Central memory CD8-positive, alpha-beta T cell (primary cell): Measurements from ENCODE around the gene LY6G6D.

Source experiments
- ATAC-seq: fragments of 150-1000 bp; cut with Tn5 transposase; replicated peaks from 2 replicates; pipeline ENCODE4 v1.10.0; 2022; ENCODE audit warnings: mild to moderate bottlenecking, moderate FRiP score, moderate number of reproducible peaks; ENCODE audit not compliant: poor library complexity, severe bottlenecking; ENCODE audit errors: extremely low read depth
- DNase-seq, 2 donors: peaks; one replicate each; pipeline ENCODE4 v3.0.0; 2021; ENCODE audit warnings: low spot score in 2 of 2
- H3K27ac Mint-ChIP-seq: one replicate; pipeline ENCODE4 v1.8.0; 2022; ENCODE audit warnings: low read depth, mild to moderate bottlenecking, moderate library complexity, mixed read lengths
- H3K27me3 Mint-ChIP-seq: one replicate; pipeline ENCODE4 v1.8.0; 2022; ENCODE audit warnings: mixed read lengths
- H3K36me3 Mint-ChIP-seq: one replicate; pipeline ENCODE4 v1.8.0; 2022; ENCODE audit warnings: mild to moderate bottlenecking, moderate library complexity, mixed read lengths; ENCODE audit not compliant: insufficient read depth
- H3K4me1 Mint-ChIP-seq: one replicate; pipeline ENCODE4 v1.8.0; 2022; ENCODE audit warnings: mixed read lengths
- H3K4me3 Mint-ChIP-seq: one replicate; pipeline ENCODE4 v1.8.0; 2022; ENCODE audit warnings: mild to moderate bottlenecking, moderate library complexity, mixed read lengths
- H3K9me3 Mint-ChIP-seq: one replicate; pipeline ENCODE4 v1.8.0; 2022; ENCODE audit warnings: mixed read lengths

Gene LY6G6D

GRCh38 chr6:31687321-31687720 is 27.8 kb upstream of the LY6G6D start:
- H3K9me3 Mint-ChIP-seq: no peaks in the 10 kb centered on the region
- H3K36me3 Mint-ChIP-seq: peaks cover 21% of the 10 kb centered on the region
- H3K27ac Mint-ChIP-seq: no peak overlapping the region
- ATAC-seq (no peak), DNase-seq (no peak)
- H3K4me3 Mint-ChIP-seq: no peak overlapping the region
- no peaks in the 10 kb centered on the region for H3K27me3 Mint-ChIP-seq
- H3K4me1 Mint-ChIP-seq: no peaks in the 10 kb centered on the region

GRCh38 chr6:31687860-31688693 is 27.1 kb upstream of the LY6G6D start:
- no peak overlapping the region for H3K4me3 Mint-ChIP-seq
- ATAC-seq (no peak), DNase-seq (no peak)
- H3K4me1 Mint-ChIP-seq: no peaks in the 10 kb centered on the region
- no peaks in the 10 kb centered on the region for H3K9me3 Mint-ChIP-seq
- H3K27ac Mint-ChIP-seq: peak overlapping the region; percentile 46
- no peaks in the 10 kb centered on the region for H3K27me3 Mint-ChIP-seq
- peaks cover 26% of the 10 kb centered on the region for H3K36me3 Mint-ChIP-seq

GRCh38 chr6:31689249-31690110 is 25.7 kb upstream of the LY6G6D start:
- no peak overlapping the region for H3K4me3 Mint-ChIP-seq
- ATAC-seq (no peak), DNase-seq (no peak)
- H3K4me1 Mint-ChIP-seq: no peaks in the 10 kb centered on the region
- no peak overlapping the region for H3K27ac Mint-ChIP-seq
- H3K9me3 Mint-ChIP-seq: no peaks in the 10 kb centered on the region
- H3K36me3 Mint-ChIP-seq: peaks cover 37% of the 10 kb centered on the region
- H3K27me3 Mint-ChIP-seq: no peaks in the 10 kb centered on the region

GRCh38 chr6:31690231-31691077 is 24.7 kb upstream of the LY6G6D start:
- peaks cover 40% of the 10 kb centered on the region for H3K36me3 Mint-ChIP-seq
- H3K4me1 Mint-ChIP-seq: no peaks in the 10 kb centered on the region
- H3K9me3 Mint-ChIP-seq: no peaks in the 10 kb centered on the region
- DNase-seq: no peak
- H3K4me3 Mint-ChIP-seq: no peak overlapping the region
- no peak for ATAC-seq
- no peak overlapping the region for H3K27ac Mint-ChIP-seq
- H3K27me3 Mint-ChIP-seq: no peaks in the 10 kb centered on the region

- H3K27ac Mint-ChIP-seq: no peak overlapping the region
- ATAC-seq (no peak), DNase-seq (no peak)
- no peak overlapping the region for H3K4me3 Mint-ChIP-seq
- H3K27me3 Mint-ChIP-seq: no peaks in the 10 kb centered on the region
- no peaks in the 10 kb centered on the region for H3K4me1 Mint-ChIP-seq
- H3K9me3 Mint-ChIP-seq: no peaks in the 10 kb centered on the region
- peaks cover 46% of the 10 kb centered on the region for H3K36me3 Mint-ChIP-seq
Measured at GRCh38 chr6:31691078-31691463, 24.1 kb upstream of the LY6G6D start.

- Mint-ChIP-seq H3K9me3 (no peaks in the 10 kb centered on the region), H3K27ac (no peak overlapping the region), H3K27me3 (no peaks in the 10 kb centered on the region), H3K4me1 (peaks cover under 1% of the 10 kb centered on the region), H3K4me3 (no peak overlapping the region), H3K36me3 (peaks cover 50% of the 10 kb centered on the region)
- no peak for ATAC-seq
- DNase-seq: no peak
Measured at GRCh38 chr6:31691564-31692108, 23.5 kb upstream of the LY6G6D start.

GRCh38 chr6:31692353-31692752 is 22.8 kb upstream of the LY6G6D start:
- H3K27me3 Mint-ChIP-seq: no peaks in the 10 kb centered on the region
- DNase-seq (no peak), ATAC-seq (no peak)
- peaks cover 52% of the 10 kb centered on the region for H3K36me3 Mint-ChIP-seq
- H3K4me3 Mint-ChIP-seq: no peak overlapping the region
- no peak overlapping the region for H3K27ac Mint-ChIP-seq
- peaks cover 7% of the 10 kb centered on the region for H3K4me1 Mint-ChIP-seq
- H3K9me3 Mint-ChIP-seq: no peaks in the 10 kb centered on the region

- peaks cover 13% of the 10 kb centered on the region for H3K4me1 Mint-ChIP-seq
- H3K9me3 Mint-ChIP-seq: no peaks in the 10 kb centered on the region
- peaks cover 54% of the 10 kb centered on the region for H3K36me3 Mint-ChIP-seq
- no peaks in the 10 kb centered on the region for H3K27me3 Mint-ChIP-seq
- DNase-seq (no peak), ATAC-seq (no peak)
- no peak overlapping the region for H3K27ac Mint-ChIP-seq
- H3K4me3 Mint-ChIP-seq: no peak overlapping the region
Measured at GRCh38 chr6:31692886-31693285, 22.3 kb upstream of the LY6G6D start.

- peaks cover 52% of the 10 kb centered on the region for H3K36me3 Mint-ChIP-seq
- H3K27ac Mint-ChIP-seq: no peak overlapping the region
- peaks cover 16% of the 10 kb centered on the region for H3K4me1 Mint-ChIP-seq
- H3K4me3 Mint-ChIP-seq: no peak overlapping the region
- no peaks in the 10 kb centered on the region for H3K27me3 Mint-ChIP-seq
- ATAC-seq (no peak), DNase-seq (no peak)
- no peaks in the 10 kb centered on the region for H3K9me3 Mint-ChIP-seq
Measured at GRCh38 chr6:31693535-31693934, 21.6 kb upstream of the LY6G6D start.

- no peaks in the 10 kb centered on the region for H3K9me3 Mint-ChIP-seq
- H3K27me3 Mint-ChIP-seq: no peaks in the 10 kb centered on the region
- H3K36me3 Mint-ChIP-seq: peaks cover 52% of the 10 kb centered on the region
- peak overlapping the region; percentile 60 for H3K27ac Mint-ChIP-seq
- ATAC-seq: no peak
- peaks cover 33% of the 10 kb centered on the region for H3K4me1 Mint-ChIP-seq
- H3K4me3 Mint-ChIP-seq: no peak overlapping the region
- no peak for DNase-seq
Measured at GRCh38 chr6:31697555-31697954, 17.6 kb upstream of the LY6G6D start.

GRCh38 chr6:31700740-31701401 is 14.3 kb upstream of the LY6G6D start:
- Mint-ChIP-seq H3K9me3 (no peaks in the 10 kb centered on the region), H3K27ac (no peak overlapping the region), H3K27me3 (no peaks in the 10 kb centered on the region), H3K4me1 (peaks cover 40% of the 10 kb centered on the region), H3K36me3 (peaks cover 35% of the 10 kb centered on the region), H3K4me3 (peak overlapping the region; percentile 96)
- ATAC-seq (no peak), DNase-seq (no peak)
